NOMO-1 treated with dmso at 0.1 percent for 144 hours (cell line): ENCODE results near the gene SEMA5B.

Experiments
- DNase-seq: peaks from one replicate; lab custom pipeline; 2025; ENCODE audit not compliant: unreplicated experiment; lab: John Stamatoyannopoulos, UW

Gene SEMA5B

GRCh38 chr3:122994954-122995353, 32.6 kb downstream of the SEMA5B start:
- DNase-seq = no peak

DNA sequence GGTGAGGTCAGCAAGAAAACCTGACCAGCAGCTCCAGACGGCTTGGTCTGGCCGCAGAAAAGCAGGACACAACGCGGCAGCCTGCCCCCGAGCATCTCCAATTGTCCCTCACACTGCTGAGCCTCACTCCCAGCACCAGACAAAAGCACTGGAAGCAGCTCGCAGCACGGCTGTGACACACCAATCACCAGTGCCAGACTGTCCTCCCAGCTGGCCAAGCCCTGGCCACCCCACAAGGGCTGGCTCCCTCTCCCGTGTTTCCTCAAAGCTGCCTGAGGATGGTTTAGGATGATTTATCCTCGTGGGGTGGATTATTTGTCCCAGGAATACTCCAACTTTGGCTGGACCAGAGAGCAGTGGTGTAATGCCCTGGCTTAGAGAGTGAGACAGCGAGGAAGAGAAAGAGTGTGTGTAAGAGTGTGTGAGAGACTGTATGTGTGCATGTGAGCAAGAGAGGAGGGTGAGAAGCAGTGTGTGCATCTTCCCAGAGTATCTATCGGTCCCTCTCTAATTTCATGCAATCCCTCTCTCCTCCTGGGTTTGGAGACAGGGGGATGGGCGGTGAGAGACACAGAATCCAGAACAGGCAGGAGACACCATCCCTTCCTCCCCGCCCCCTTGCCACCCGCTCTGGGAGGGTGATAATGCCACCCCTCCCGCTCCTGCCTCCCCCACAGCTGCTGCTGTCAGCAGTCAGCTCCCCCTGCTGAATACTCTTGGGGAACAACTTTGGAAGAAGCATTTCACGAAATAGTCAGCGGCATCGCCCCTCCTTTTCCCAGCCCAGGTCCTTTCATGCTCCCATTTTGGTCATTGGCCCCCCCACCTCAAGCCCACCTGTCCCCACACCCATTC, 34.2 kb downstream of the SEMA5B start:
- DNase-seq = no peak

- no peak for DNase-seq
Measured at GRCh38 chr3:122992676-122993075, 34.9 kb downstream of the SEMA5B start.

DNA sequence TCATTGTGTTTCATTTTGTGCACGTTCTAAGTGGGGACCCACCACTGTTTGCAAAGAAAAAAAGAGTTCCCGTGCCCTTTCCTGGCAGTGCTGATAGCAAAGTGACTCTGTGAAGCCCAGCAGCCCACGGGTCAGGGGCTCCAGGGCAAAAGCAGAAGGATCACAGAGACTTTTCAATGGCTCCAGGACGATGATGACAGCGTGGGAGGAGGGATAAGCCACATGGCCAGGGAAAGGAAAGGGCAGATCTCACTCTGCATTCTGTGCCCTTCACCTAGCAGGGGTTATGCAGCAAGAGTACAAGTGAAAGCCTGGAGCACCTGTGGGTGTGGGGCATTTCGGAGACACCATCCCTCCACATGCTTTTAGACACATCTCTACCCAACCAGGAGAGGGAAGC, 35.4 kb downstream of the SEMA5B start:
- DNase-seq = no peak

- DNase-seq = no peak
Measured at GRCh38 chr3:122991236-122991985, 36.2 kb downstream of the SEMA5B start.

GRCh38 chr3:122989856-122990575, 37.5 kb downstream of the SEMA5B start:
- no peak for DNase-seq

DNA sequence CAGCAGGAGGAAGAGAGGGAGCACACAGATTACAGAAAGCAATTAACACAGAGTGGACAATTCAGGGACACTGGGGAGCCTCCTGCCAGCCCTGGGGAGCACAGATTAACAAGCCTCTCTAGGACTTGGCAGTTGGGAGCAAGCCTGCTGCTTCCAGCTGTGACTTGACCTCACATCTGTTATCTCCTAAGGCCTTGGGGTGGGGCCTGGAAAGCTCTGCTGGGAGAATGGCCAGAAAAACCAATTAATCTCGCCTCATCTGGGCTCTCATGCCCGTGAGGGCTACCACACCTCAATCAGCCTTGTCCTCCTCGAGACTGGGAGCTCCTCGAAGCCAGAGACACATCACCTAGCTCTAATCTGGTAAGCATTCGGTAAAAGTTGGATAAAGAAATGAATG, 39.1 kb downstream of the SEMA5B start:
- DNase-seq = no peak

DNA sequence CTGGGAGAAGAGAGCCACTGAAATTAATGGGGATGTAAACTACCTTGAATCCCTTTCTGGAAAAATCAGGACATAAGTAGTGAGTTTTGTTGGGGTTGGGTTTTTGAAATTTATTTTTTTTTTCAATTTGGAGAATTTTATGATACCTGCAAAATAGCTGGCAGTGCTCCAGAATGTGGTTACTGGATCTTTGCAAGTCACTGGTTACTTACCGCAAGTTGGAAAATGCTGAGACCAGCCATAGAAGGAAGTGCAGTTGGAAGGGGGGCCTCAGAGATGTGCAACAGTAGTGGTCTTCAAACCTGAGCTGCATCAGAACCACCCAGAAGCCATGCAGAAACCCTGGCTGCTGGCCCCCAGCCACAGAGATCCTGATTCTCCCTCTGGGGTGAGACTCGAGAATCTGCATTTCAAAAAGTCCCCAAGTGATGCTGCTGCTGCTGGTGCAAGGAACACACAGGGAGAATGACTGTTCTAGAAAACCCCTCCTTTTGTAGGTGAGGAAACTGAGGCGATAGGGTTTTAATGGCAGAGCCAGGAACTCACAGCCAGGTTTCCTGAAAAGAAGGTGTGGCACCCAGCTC, 39.7 kb downstream of the SEMA5B start:
- no peak for DNase-seq

- no peak for DNase-seq
Measured at GRCh38 chr3:122987231-122987630, 40.3 kb downstream of the SEMA5B start.

- DNase-seq = no peak
Measured at GRCh38 chr3:122986693-122987179, 40.8 kb downstream of the SEMA5B start.

- DNase-seq = no peak
Measured at GRCh38 chr3:122985539-122985938, 42.0 kb downstream of the SEMA5B start.

DNA sequence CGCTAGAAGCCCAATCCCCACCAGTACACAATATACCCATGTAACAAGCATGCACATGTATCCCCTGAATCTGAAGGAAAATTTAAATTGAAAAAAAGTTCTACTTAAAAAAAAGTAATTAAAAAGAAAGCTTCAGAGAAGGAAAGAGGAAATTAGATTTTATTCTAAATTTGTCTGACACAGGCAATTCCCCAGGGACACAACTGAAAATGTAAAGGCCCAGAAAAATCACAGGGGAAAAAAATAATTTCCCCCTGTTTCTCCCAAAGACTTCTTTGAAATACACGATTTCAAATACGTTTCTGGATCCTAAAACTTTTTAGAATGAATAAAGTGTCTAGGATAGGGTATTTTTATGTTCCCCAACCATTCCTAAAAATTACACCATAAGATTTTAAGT, 42.9 kb downstream of the SEMA5B start:
- no peak for DNase-seq

GRCh38 chr3:122984007-122984406, 43.6 kb downstream of the SEMA5B start:
- no peak for DNase-seq

DNA sequence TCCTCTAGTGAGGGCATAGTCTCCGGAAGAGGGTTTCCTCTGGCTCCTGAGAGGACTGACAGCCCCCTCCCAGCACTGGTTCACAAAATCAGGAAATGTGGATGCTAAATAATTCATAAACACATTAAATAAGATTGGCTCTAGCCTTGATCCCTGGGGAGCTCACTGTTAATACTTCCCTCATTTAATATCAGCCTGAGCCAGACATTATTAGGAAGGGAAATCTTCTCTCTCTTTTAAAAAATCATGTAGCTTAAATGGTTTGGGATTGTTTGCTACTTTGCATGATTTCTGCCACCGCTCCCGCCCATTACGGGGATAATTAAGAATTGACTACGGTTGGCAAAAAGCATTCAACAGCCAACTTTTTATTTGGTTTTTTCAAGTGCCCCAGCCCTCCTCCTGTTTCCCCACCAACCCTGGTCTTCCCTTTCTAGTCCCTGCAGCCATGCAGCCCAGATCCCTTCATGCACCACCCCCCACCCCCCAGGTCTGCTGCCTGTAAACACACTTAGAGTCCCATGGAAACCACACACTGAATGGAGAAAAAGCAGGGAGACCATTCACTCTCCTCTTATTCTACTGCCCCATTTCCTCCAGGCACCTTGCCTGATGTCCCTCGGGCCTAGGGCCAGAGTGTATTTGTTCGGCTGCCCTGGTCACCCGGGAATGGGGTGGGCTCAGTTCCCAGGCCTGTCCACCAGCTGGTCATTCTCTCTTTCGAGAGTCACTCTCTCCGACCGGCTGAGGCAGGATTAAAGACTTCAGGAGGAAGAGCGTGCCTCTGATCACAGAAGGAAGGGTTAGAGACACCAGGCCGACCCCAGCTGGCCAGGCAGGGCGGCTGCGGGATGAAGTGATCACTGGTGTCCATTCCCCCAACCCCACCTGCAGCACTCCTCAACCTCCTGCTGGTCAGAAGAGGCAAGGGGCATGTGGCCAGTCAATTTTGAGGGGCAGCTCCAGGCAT, 45.1 kb downstream of the SEMA5B start:
- no peak for DNase-seq

GRCh38 chr3:122979211-122979610, 48.4 kb downstream of the SEMA5B start:
- no peak for DNase-seq

- DNase-seq = no peak
Measured at GRCh38 chr3:122978569-122978968, 49.0 kb downstream of the SEMA5B start.

- no peak for DNase-seq
Measured at GRCh38 chr3:122977746-122978466, 49.7 kb downstream of the SEMA5B start.

DNA sequence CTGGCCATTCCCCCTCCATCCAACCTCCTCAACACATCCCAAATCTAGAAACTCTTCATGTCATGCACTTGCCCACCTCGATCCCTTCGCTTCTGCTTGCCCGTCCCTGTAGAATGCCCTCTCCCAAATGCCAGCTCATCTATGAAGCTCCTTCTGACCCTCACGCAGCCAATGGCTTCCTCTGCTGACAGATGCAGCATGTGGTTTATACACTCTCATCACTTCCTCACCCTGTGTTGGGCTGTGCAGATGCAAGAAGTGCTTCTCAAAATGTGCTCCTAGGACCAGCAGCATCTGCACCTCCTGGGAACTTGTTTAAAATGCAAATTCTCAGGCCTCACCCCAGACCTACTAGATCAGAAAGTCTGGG, 51.7 kb downstream of the SEMA5B start:
- no peak for DNase-seq

- no peak for DNase-seq
Measured at GRCh38 chr3:122975163-122975923, 52.2 kb downstream of the SEMA5B start.
